C4-2B (cell line): ENCODE results near the gene SHC1.

Source experiments
- ZFX ChIP-seq: fragments of 450-650 bp; IDR thresholded peaks from 2 replicates; pipeline ENCODE4 v1.6.1; 2017
- TF ChIP-seq, protein P1 (sequence below): fragments of 450-650 bp; conservative IDR thresholded peaks from 2 replicates; pipeline ENCODE4 v1.5.1; 2017; ENCODE audit warnings: mild to moderate bottlenecking

DNA sequence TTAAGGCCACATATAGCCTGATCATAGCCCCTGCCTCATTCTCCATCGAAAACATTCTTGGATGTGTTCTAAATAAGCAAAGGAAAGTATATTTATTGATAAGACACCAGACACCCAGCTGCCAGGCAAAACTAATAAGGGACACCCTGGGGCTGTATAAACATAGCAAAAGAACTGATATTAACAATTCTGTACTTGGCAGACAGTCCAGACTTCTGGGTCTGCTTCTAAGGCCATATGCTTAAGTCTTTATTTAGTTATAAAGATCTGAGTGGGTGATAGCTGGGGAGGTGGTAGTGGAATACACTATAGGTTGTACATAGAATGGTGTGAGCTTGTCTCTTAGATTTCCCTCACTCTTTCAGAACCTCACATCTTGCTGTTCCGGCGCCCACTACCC, 7.8 kb upstream of the SHC1 start:
- TF ChIP-seq, protein P1, sequence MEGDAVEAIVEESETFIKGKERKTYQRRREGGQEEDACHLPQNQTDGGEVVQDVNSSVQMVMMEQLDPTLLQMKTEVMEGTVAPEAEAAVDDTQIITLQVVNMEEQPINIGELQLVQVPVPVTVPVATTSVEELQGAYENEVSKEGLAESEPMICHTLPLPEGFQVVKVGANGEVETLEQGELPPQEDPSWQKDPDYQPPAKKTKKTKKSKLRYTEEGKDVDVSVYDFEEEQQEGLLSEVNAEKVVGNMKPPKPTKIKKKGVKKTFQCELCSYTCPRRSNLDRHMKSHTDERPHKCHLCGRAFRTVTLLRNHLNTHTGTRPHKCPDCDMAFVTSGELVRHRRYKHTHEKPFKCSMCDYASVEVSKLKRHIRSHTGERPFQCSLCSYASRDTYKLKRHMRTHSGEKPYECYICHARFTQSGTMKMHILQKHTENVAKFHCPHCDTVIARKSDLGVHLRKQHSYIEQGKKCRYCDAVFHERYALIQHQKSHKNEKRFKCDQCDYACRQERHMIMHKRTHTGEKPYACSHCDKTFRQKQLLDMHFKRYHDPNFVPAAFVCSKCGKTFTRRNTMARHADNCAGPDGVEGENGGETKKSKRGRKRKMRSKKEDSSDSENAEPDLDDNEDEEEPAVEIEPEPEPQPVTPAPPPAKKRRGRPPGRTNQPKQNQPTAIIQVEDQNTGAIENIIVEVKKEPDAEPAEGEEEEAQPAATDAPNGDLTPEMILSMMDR: no peak
- TF ChIP-seq ZFX: no peak
